Kidney epithelial cell (primary cell): ENCODE measurements around the gene RNF225. TPM values are rescaled to one million over a fixed set of nuclear protein-coding genes. Genes with fewer than 3 reads are reported as not detected.

ENCODE experiments used
- DNase-seq: peaks from one replicate; pipeline ENCODE4 v3.0.0-alpha.2; 2010; ENCODE audit warnings: low read depth
- H3K27me3 ChIP-seq: 2 replicates; pipeline ENCODE4 v1.6.0; 2011; ENCODE audit warnings: low read length; ENCODE audit not compliant: control insufficient read depth, insufficient read depth
- H3K36me3 ChIP-seq: 2 replicates; pipeline ENCODE4 v1.5.1; 2011; ENCODE audit warnings: low read length; ENCODE audit not compliant: control insufficient read depth, insufficient read depth
- H3K4me3 ChIP-seq: 2 replicates; pipeline ENCODE4 v1.5.1; 2011; ENCODE audit warnings: low read depth, mild to moderate bottlenecking, control low read depth, low read length
- CTCF ChIP-seq: IDR thresholded peaks from 2 replicates; pipeline ENCODE4 v1.5.1; 2011; ENCODE audit warnings: mild to moderate bottlenecking, moderate library complexity, low read length, control low read depth, inconsistent platforms; ENCODE audit not compliant: insufficient read depth, poor library complexity, severe bottlenecking
- total RNA-seq: library from RNA; depleted of rRNA; stranded (reverse); fragments of >200 nt; gene quantifications from 2 replicates; pipeline ENCODE4 v1.2.3, GENCODE V29; 2015

RNF225 gene
- total RNA-seq, 1 donor from 2014 or later = not detected

DNA sequence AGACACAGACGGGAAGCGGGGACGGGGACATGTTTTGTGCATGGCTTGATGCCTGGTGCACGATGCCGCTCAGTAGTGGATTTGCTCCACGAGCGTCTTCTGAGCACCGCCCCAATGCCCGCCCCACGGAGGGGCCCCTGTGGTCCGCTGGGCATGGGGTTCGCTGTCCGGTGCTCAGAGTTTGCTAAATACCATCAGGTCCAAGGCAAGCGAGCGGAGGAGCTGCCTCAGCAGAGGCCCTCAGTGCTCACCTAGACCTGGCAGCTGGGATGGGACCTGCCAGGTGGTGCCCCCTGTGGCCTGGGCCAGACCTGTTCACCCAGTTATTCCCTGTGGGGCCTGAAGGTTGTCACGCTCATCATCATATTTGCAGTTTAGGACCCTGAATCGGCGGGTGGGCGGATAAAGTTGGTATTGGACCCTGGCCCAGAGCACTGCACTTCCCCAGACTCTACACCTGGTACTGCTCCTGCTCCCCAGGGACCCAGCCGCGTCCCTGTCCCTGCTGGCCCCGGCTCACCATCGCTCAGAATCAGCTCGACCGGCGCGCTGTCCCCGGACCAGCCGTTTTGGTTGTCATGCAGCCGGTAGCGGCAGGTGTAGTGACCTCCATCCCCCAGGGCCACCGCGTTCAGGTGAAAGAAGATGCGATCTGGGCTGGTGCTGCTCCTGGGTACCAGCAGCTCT, 44.4 kb upstream of the RNF225 start:
- Histone ChIP-seq H3K27me3 (peaks cover 68% of the 10 kb centered on the region), H3K4me3 (no peak overlapping the region), H3K36me3 (no peaks in the 10 kb centered on the region)
- DNase-seq = no peak
- TF ChIP-seq CTCF = no peak

- no peak for DNase-seq
- no peaks in the 10 kb centered on the region for H3K36me3 ChIP-seq
- TF ChIP-seq CTCF = no peak
- peaks cover 71% of the 10 kb centered on the region for H3K27me3 ChIP-seq
- no peak overlapping the region for H3K4me3 ChIP-seq
Measured at GRCh38 chr19:58351558-58351878, 43.9 kb upstream of the RNF225 start.

GRCh38 chr19:58351990-58352755, 43.3 kb upstream of the RNF225 start:
- no peak for TF ChIP-seq CTCF
- Histone ChIP-seq H3K36me3 (no peaks in the 10 kb centered on the region), H3K4me3 (no peak overlapping the region), H3K27me3 (peaks cover 71% of the 10 kb centered on the region)
- DNase-seq = no peak

DNA sequence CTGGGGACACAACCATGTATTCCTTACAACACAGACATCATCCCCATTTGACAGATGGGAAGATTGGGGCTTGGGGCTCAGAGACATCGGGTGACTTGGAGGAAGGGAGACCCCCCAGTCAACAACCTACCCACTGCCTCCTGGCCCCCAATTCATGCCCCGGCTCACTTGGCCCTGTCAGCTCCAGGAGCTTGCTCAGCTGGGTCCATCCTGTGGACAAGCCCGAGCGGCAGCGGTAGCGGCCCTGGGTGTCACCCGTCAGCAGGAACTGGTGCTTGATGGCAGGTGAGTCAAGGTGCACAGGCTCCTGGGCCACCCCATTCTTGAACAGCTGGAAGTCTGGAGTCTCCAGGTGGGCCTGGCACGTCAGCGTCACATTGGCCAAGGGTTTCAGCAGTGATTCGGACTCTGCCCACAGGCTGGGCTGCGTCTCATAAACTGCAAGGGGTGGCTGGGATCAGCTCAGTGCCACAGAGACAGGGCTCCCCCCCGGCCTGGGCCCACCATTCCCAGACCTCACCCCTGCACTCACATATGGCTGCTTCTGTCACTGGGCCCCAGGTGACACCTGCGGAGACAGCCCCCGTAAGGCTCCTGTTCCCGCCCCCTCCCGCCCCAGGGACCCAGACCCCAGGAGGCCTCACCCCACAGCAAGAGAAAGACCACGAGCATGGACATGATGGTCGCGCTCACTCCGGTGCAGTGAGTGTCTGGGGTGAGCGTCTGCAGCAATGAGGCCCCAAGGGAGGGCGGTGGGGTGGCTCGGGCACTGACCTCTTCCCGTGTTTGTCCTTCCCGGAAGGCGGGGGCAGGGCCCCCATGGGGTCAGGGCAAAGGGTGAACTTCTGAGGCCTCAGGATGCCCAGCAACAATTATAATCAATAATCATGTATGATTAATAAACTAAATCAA, 42.4 kb upstream of the RNF225 start, which contains the start of gene A1BG:
Gene A1BG (minus strand): TSS at position 733 of the 912 bp plus-strand sequence. CDS start 55 bp downstream, at position 678.
- Histone ChIP-seq H3K4me3 (no peak within 1 kb of the TSS), H3K36me3 (no peaks in the 10 kb centered on the region), H3K27me3 (peaks cover 66% of the 10 kb centered on the region)
- no peak for TF ChIP-seq CTCF
- no peak for DNase-seq

DNA sequence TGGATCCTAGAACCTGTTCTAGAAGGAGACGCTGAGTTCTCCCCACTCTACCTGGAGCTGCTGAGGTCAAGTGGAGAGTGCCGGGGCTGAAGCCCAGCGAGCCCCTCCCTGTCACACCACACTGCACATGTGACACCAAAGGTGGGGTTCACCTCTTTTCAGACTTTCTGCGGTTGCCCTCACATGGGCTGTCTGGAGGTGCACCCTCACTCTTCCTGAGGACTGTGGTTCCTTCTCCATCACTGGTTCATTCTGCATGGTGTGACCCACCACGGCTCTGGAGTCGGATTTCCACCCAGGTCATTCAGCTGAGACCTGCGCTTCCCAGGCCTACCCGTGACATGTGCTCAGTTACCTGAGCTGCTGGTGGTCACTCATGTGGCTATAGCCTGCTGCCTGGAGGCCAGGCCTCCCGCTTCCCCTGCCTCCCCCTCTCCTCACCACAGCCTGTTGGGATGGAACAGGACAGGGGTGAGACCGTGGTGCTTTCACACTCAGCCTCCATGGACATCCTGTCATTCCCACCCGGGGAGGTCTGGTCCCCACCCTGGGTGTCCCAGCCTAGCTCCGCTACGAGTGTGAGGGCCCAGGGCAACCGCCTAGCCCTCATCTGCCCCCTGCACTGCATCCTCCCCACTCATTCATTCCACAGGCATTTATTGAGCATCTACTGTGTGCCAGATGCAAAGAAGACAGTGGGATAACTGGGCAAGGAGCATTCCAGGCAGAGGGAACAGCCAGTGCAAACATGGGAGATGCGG, 41.6 kb upstream of the RNF225 start:
- Histone ChIP-seq H3K4me3 (no peak overlapping the region), H3K36me3 (no peaks in the 10 kb centered on the region), H3K27me3 (peaks cover 65% of the 10 kb centered on the region)
- no peak for TF ChIP-seq CTCF
- DNase-seq = no peak
